H9 (cell line): ENCODE data around the gene IBA57. TPM values are rescaled to one million over a fixed set of nuclear protein-coding genes. Genes with fewer than 3 reads are reported as not detected.

ENCODE experiments used
- DNase-seq: peaks from one replicate; pipeline ENCODE4 v3.0.0-alpha.2; 2017
- H2AFZ ChIP-seq: one replicate; pipeline ENCODE4 v1.6.1; 2013; ENCODE audit warnings: mild to moderate bottlenecking, low read length, control low read depth, moderate library complexity
- H2AK5ac ChIP-seq: 2 replicates; pipeline ENCODE4 v1.6.1; 2013; ENCODE audit warnings: low read length, control low read depth, mixed read lengths; ENCODE audit not compliant: insufficient read length
- H2BK120ac ChIP-seq: one replicate; pipeline ENCODE4 v1.6.1; 2013; ENCODE audit warnings: low read depth, mild to moderate bottlenecking, low read length, control low read depth, inconsistent platforms; ENCODE audit not compliant: poor library complexity, severe bottlenecking
- H2BK12ac ChIP-seq: 2 replicates; pipeline ENCODE4 v1.6.1; 2013; ENCODE audit warnings: low read length, control low read depth, mixed read lengths, low read depth; ENCODE audit not compliant: insufficient read length
- H2BK15ac ChIP-seq: 2 replicates; pipeline ENCODE4 v1.6.1; 2013; ENCODE audit warnings: low read depth, low read length, control low read depth
- H2BK20ac ChIP-seq: one replicate; pipeline ENCODE4 v1.6.1; 2013; ENCODE audit warnings: low read depth, mild to moderate bottlenecking, low read length, control low read depth, inconsistent platforms; ENCODE audit not compliant: poor library complexity, severe bottlenecking
- H2BK5ac ChIP-seq: 2 replicates; pipeline ENCODE4 v1.6.1; 2013; ENCODE audit warnings: low read length, control low read depth, mixed read lengths; ENCODE audit not compliant: insufficient read length
- H3K14ac ChIP-seq: 2 replicates; pipeline ENCODE4 v1.6.1; 2013; ENCODE audit warnings: low read length, control low read depth; ENCODE audit not compliant: insufficient read depth
- H3K18ac ChIP-seq: 2 replicates; pipeline ENCODE4 v1.6.1; 2013; ENCODE audit warnings: low read depth, mild to moderate bottlenecking, mixed read lengths, low read length, control low read depth; ENCODE audit not compliant: insufficient read length
- H3K23ac ChIP-seq: 2 replicates; pipeline ENCODE4 v1.6.1; 2013; ENCODE audit warnings: low read length, control low read depth, mixed read lengths, low read depth; ENCODE audit not compliant: insufficient read length
- H3K23me2 ChIP-seq: 2 replicates; pipeline ENCODE4 v1.6.1; 2013; ENCODE audit warnings: low read depth, mild to moderate bottlenecking, mixed read lengths, low read length, control low read depth; ENCODE audit not compliant: insufficient read length, poor library complexity, severe bottlenecking
- H3K27ac ChIP-seq: 2 replicates; pipeline ENCODE4 v1.5.1; 2013; ENCODE audit warnings: low read length, control low read depth, mixed read lengths, low read depth; ENCODE audit not compliant: insufficient read length
- H3K27me3 ChIP-seq: 2 replicates; pipeline ENCODE4 v1.6.1; 2013; ENCODE audit warnings: low read length, control low read depth, inconsistent platforms; ENCODE audit not compliant: insufficient read depth
- H3K4ac ChIP-seq: 2 replicates; pipeline ENCODE4 v1.6.1; 2013; ENCODE audit warnings: low read depth, mild to moderate bottlenecking, control low read depth, inconsistent platforms, low read length, moderate library complexity
- H3K4me1 ChIP-seq: 2 replicates; pipeline ENCODE4 v1.6.1; 2013; ENCODE audit warnings: low read length, control low read depth, inconsistent platforms; ENCODE audit not compliant: insufficient read depth
- H3K4me2 ChIP-seq: 2 replicates; pipeline ENCODE4 v1.6.1; 2013; ENCODE audit warnings: low read length, control low read depth, mixed read lengths; ENCODE audit not compliant: insufficient read length, insufficient read depth
- H3K56ac ChIP-seq: 2 replicates; pipeline ENCODE4 v1.6.1; 2013; ENCODE audit warnings: low read depth, mild to moderate bottlenecking, mixed read lengths, low read length, control low read depth; ENCODE audit not compliant: insufficient read length
- H3K79me1 ChIP-seq: 2 replicates; pipeline ENCODE4 v1.6.1; 2013; ENCODE audit warnings: low read depth, mild to moderate bottlenecking, moderate library complexity, low read length, control low read depth, inconsistent platforms; ENCODE audit not compliant: insufficient read depth, poor library complexity, severe bottlenecking
- H3K79me2 ChIP-seq: 2 replicates; pipeline ENCODE4 v1.6.1; 2013; ENCODE audit warnings: low read length, control low read depth, inconsistent platforms; ENCODE audit not compliant: insufficient read depth
- H3K9ac ChIP-seq: 2 replicates; pipeline ENCODE4 v1.6.1; 2013; ENCODE audit warnings: low read length, control low read depth, mixed read lengths; ENCODE audit not compliant: insufficient read length; ENCODE audit errors: extremely low read depth
- H3K9me3 ChIP-seq: one replicate; pipeline ENCODE4 v1.6.1; 2013; ENCODE audit warnings: low read depth, low read length, inconsistent platforms; ENCODE audit not compliant: control insufficient read depth
- H3T11ph ChIP-seq: one replicate; pipeline ENCODE4 v1.6.1; 2013; ENCODE audit warnings: mild to moderate bottlenecking, low read length, control low read depth, inconsistent platforms
- H4K20me1 ChIP-seq: one replicate; pipeline ENCODE4 v1.6.1; 2013; ENCODE audit not compliant: control insufficient read depth, insufficient read length, insufficient read depth
- H4K5ac ChIP-seq: 2 replicates; pipeline ENCODE4 v1.6.1; 2013; ENCODE audit warnings: low read depth, mild to moderate bottlenecking, mixed read lengths, low read length, control low read depth; ENCODE audit not compliant: insufficient read length
- H4K8ac ChIP-seq: replicated peaks from 2 replicates; pipeline ENCODE4 v1.6.1; 2013; ENCODE audit warnings: low read length, control low read depth, mixed read lengths, low read depth; ENCODE audit not compliant: insufficient read length
- H4K91ac ChIP-seq: 2 replicates; pipeline ENCODE4 v1.6.1; 2013; ENCODE audit warnings: low read depth, mild to moderate bottlenecking, moderate library complexity, mixed read lengths, low read length, control low read depth; ENCODE audit not compliant: insufficient read length
- H3K27ac Mint-ChIP-seq, 3 experiments: 2 replicates in 2 of 3; 3 replicates in 1 of 3; pipeline ENCODE4 v1.8.0; 2020 to 2021; ENCODE audit warnings: mixed read lengths in 3 of 3, mild to moderate bottlenecking in 1 of 3, moderate library complexity in 1 of 3
- H3K27me3 Mint-ChIP-seq: 2 replicates; pipeline ENCODE4 v1.8.0; 2021; ENCODE audit warnings: low read depth, mild to moderate bottlenecking, moderate library complexity, mixed read lengths
- H3K36me3 Mint-ChIP-seq, 3 experiments: 2 replicates in 2 of 3; 3 replicates in 1 of 3; pipeline ENCODE4 v1.8.0; 2020 to 2021; ENCODE audit warnings: low read depth in 3 of 3, mixed read lengths in 3 of 3; ENCODE audit not compliant: insufficient read depth in 1 of 3
- H3K4me1 Mint-ChIP-seq, 2 experiments: 2 replicates each; pipeline ENCODE4 v1.8.0; 2020; ENCODE audit warnings: mixed read lengths in 2 of 2
- H3K4me3 Mint-ChIP-seq, 2 experiments: 2 replicates in 1 of 2; 3 replicates in 1 of 2; pipeline ENCODE4 v1.8.0; 2020 to 2021; ENCODE audit warnings: mild to moderate bottlenecking in 2 of 2, mixed read lengths in 2 of 2, moderate library complexity in 1 of 2
- H3K9me3 Mint-ChIP-seq, 2 experiments: 2 replicates in 1 of 2; 3 replicates in 1 of 2; pipeline ENCODE4 v1.8.0; 2020; ENCODE audit warnings: mild to moderate bottlenecking in 2 of 2, mixed read lengths in 2 of 2, moderate library complexity in 1 of 2
- WGBS: extraction: QIAGEN DNeasy Blood & Tissue Kit; methylation state at CpG from one replicate; pipeline ENCODE4 v1.1.7; 2013; ENCODE audit warnings: missing lambda C conversion rate, low lambda C conversion rate, mixed read lengths; ENCODE audit not compliant: insufficient read length; ENCODE audit errors: extremely low coverage; 5-methylcytosine and 5-hydroxymethylcytosine counted together
- total RNA-seq: library from RNA; stranded (reverse); gene quantifications from 2 replicates; pipeline ENCODE4 v1.2.1, GENCODE V29; 2021
- TF ChIP-seq, protein P1 (sequence below): fragments of 200-600 bp; sonication (generic); conservative IDR thresholded peaks from 3 replicates; pipeline ENCODE4 v1.8.0; 2021; ENCODE audit warnings: antibody characterized with exemption, mild to moderate bottlenecking

IBA57 gene
- total RNA-seq, 1 experiment from 2014 or later, result 12.6 TPM

DNA sequence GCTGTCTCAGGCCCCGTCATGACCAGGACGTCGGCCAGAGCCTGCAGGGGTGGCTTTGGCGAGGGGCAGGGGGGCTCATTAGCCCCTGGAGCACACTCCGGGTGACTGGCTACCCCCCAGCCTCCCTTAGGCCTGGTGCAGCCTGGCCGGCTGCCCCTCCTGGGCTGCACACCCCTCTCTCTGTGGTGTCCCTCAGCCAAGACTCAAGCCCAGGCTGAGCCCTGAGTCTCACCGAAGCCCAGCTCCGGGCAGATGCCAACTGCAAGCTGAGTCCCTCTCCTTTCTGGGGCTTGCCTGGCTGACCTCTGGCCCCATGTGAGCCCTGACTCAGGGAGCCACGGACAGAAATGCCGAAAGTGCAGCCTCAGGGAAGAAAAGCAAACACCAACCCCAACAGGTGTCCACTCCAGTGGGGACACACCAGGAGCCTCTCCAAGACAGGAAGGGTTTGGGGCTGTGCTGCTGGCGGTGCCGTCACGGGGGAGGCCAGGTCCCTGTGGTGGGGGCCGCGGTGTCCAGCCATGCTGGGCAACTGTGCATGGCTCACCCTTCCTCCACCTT lies 5.3 kb upstream of the IBA57 start:
- Histone ChIP-seq H3T11ph (no peak overlapping the region), H3K23me2 (peaks cover 2% of the 10 kb centered on the region), H2AK5ac (no peak overlapping the region), H3K4me2 (no peak overlapping the region), H2BK12ac (no peak overlapping the region), H2BK5ac (no peak overlapping the region), H4K20me1 (peaks cover 3% of the 10 kb centered on the region), H3K27me3 (no peaks in the 10 kb centered on the region; the same call in 1 of the 2 replicates), H4K5ac (no peak overlapping the region), H2BK120ac (no peak overlapping the region), H3K9ac (no peak overlapping the region), H3K23ac (no peak overlapping the region), H4K91ac (no peak overlapping the region), H2AFZ (no peak overlapping the region), H3K56ac (no peak overlapping the region), H3K79me2 (no peaks in the 10 kb centered on the region), H2BK15ac (no peak overlapping the region), H3K4ac (no peak overlapping the region), H3K18ac (no peak overlapping the region), H4K8ac (no peak overlapping the region), H2BK20ac (no peak overlapping the region), H3K27ac (no peak overlapping the region), H3K14ac (no peak overlapping the region; the same call in 1 of the 2 replicates), H3K9me3 (no peaks in the 10 kb centered on the region), H3K4me1 (no peaks in the 10 kb centered on the region; the same call in 1 of the 2 replicates), H3K79me1 (no peaks in the 10 kb centered on the region)
- no peak overlapping the region for H3K27ac Mint-ChIP-seq
- H3K27me3 Mint-ChIP-seq, result peaks cover 11% of the 10 kb centered on the region
- WGBS, result no CpG with 5 or more reads among the region's 15 CpGs
- TF ChIP-seq, protein P1, sequence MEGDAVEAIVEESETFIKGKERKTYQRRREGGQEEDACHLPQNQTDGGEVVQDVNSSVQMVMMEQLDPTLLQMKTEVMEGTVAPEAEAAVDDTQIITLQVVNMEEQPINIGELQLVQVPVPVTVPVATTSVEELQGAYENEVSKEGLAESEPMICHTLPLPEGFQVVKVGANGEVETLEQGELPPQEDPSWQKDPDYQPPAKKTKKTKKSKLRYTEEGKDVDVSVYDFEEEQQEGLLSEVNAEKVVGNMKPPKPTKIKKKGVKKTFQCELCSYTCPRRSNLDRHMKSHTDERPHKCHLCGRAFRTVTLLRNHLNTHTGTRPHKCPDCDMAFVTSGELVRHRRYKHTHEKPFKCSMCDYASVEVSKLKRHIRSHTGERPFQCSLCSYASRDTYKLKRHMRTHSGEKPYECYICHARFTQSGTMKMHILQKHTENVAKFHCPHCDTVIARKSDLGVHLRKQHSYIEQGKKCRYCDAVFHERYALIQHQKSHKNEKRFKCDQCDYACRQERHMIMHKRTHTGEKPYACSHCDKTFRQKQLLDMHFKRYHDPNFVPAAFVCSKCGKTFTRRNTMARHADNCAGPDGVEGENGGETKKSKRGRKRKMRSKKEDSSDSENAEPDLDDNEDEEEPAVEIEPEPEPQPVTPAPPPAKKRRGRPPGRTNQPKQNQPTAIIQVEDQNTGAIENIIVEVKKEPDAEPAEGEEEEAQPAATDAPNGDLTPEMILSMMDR, result no peak
- H3K4me3 Mint-ChIP-seq, result no peak overlapping the region
- no peak for DNase-seq
- H3K36me3 Mint-ChIP-seq, result peaks cover 0 to 3% (median 2%) of the 10 kb centered on the region in 3 experiments; a peak in 2 of 7 replicates
- H3K9me3 Mint-ChIP-seq, result peaks cover 0 to 2% of the 10 kb centered on the region in 2 experiments; a peak in 1 of 5 replicates
- peaks cover 10 to 26% of the 10 kb centered on the region in 2 experiments; a peak in 3 of 4 replicates for H3K4me1 Mint-ChIP-seq
